HK-2 (cell line): Measurements from ENCODE around the gene MICAL3.
"Not testable (repeated sequence)": the region's sequence is repeated elsewhere in the genome, so short reads cannot be mapped to it uniquely, and the experiment has no call there.

Experiments
- DNase-seq: peaks from one replicate; pipeline ENCODE4 v3.0.0-alpha.2; 2018; ENCODE audit not compliant: unreplicated experiment

MICAL3 gene

GRCh38 chr22:18060646-18061620 lies 36.6 kb upstream of the MICAL3 start:
- peak; percentile 60 for DNase-seq

GRCh38 chr22:18059991-18060390 lies 35.6 kb upstream of the MICAL3 start:
- DNase-seq = no peak

GRCh38 chr22:18059473-18059872 lies 35.1 kb upstream of the MICAL3 start:
- no peak for DNase-seq

GRCh38 chr22:18059094-18059417 lies 34.7 kb upstream of the MICAL3 start:
- no peak for DNase-seq

GRCh38 chr22:18058371-18059093 lies 34.2 kb upstream of the MICAL3 start:
- DNase-seq = no peak

- DNase-seq = peak; percentile 59
Measured at GRCh38 chr22:18057568-18058209, 33.3 kb upstream of the MICAL3 start.

GRCh38 chr22:18056807-18057474 lies 32.6 kb upstream of the MICAL3 start:
- no peak for DNase-seq

- DNase-seq = peak; percentile 48
Measured at GRCh38 chr22:18056161-18056666, 31.9 kb upstream of the MICAL3 start.

GRCh38 chr22:18055619-18056160 lies 31.3 kb upstream of the MICAL3 start:
- DNase-seq = no peak

- not testable (repeated sequence) for DNase-seq
Measured at GRCh38 chr22:18053216-18053946, 29.0 kb upstream of the MICAL3 start.

GRCh38 chr22:18051113-18051512 lies 26.8 kb upstream of the MICAL3 start:
- not testable (repeated sequence) for DNase-seq

- no peak for DNase-seq
Measured at GRCh38 chr22:18050065-18050464, 25.7 kb upstream of the MICAL3 start.

GRCh38 chr22:18048441-18048898 lies 24.1 kb upstream of the MICAL3 start:
- no peak for DNase-seq

- no peak for DNase-seq
Measured at GRCh38 chr22:18048041-18048440, 23.7 kb upstream of the MICAL3 start.

GRCh38 chr22:18045794-18046193 lies 21.4 kb upstream of the MICAL3 start:
- DNase-seq = no peak

GRCh38 chr22:18044548-18045271 lies 20.3 kb upstream of the MICAL3 start:
- no peak for DNase-seq

- DNase-seq = no peak
Measured at GRCh38 chr22:18042685-18043084, 18.3 kb upstream of the MICAL3 start.

- DNase-seq = not testable (repeated sequence)
Measured at GRCh38 chr22:18040898-18041297, 16.5 kb upstream of the MICAL3 start.

GRCh38 chr22:18035751-18036150 lies 11.4 kb upstream of the MICAL3 start:
- DNase-seq = peak; percentile 60

- no peak for DNase-seq
Measured at GRCh38 chr22:18034076-18034475, 9.7 kb upstream of the MICAL3 start.
